ENCODE measurements around the gene TLR2.

GRCh38 chr4:153655002-153655541 lies 29.0 kb upstream of the TLR2 start:
- no peak for TF ChIP-seq CTCF (IDR thresholded peaks at IDR 0.05)
- no peak for TF ChIP-seq POLR2AphosphoS5 (IDR thresholded peaks at IDR 0.05; ENCODE audit: low read depth, low read length)
